ENCODE results near the gene PROX2.

The PROX2 gene

DNA sequence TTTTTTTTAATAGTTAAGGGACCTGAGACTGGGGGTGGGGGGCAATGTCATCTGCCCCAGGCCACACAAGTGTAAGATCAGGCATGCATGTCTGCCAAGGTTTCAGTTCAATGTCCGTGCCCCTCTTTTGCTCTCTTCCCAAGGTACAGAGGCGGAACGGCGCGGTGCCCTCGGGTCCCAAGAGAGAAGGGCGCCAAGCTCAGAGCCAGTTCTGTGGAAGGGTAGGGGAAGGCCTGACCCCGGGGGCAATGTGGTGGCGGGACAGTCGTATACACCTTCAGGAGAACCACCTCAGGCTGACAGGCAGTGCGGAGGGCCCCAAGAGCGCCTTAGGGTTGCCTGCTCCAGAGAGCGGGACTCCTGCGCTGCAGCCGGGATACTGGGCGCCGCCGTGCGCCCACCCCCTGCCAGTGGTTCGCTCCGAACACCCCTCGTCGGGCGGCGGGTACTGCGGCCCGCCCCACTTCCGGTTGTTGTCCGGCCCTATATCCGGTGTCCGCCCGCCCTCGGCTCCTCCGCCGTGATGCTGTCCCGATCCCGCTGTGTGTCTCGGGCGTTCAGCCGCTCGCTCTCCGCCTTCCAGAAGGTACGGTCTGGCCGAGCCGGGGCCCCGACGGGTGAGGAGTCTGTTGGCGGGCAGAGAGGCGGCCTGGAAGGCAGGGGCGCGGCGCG, 5.6 kb upstream of the PROX2 start, which contains the start of gene DLST:
Gene DLST, plus strand, starts transcription at position 486 of the 672 bp plus-strand sequence. Its CDS starts 38 bp downstream, at position 524.
- DNase-seq (ENCODE audit: low spot score) = peak; percentile 91

DNA sequence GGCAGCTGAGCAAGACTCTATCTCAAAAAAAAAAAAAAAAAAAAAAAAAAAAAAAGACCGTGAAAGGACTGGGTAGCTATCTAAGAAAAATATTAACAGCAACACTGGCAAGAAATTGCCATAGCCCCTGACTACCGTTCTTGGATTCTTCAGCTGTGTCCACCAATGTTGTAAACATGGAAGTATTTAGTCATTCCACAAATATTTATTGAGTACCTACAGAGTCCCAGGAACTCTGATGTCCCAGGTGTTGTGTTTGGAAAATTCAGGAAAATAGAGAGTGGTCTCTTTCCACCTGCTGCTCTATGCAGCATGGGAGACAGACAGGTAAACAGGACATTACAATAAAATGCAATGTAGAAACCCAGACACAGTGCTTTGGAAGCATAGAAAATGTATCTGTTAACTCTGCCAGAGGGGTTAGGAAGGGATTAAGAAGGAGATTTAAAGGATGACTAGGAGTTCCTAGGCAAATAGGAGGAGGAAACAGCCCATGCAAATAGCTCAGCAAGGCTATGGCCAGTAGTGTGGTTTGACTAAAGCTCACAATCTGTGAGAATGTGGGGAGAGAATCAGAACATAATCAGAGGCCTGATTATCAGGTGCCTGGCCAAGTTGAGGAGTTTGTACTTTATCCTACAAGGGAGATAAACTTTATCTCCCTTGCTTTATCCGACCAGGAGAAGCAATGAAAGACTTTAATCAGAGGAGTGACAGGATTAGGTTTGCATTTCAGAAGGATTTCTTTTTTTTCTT, 3.7 kb upstream of the PROX2 start:
- DNase-seq (ENCODE audit: low spot score) = no peak

DNA sequence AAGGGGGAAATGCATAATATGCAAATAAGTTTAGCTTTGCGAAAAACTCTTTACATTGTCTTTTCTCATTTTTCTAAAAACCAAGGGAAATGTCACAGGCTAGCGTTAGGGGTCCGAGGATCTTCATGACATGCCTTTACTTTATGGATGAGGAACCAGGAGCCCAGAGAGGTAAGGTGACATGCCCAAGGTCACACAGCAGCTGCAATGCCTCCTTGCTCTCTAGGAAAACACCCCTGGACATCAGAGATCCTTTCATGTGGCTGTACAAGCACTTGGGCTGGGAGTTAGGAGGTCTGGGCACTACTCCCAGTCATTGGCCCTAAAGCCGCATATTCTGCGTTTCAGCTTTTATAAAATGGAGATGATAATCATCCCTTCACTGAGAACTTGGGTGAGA, 741 bp downstream of the PROX2 start:
- DNase-seq (ENCODE audit: low spot score) = no peak

DNA sequence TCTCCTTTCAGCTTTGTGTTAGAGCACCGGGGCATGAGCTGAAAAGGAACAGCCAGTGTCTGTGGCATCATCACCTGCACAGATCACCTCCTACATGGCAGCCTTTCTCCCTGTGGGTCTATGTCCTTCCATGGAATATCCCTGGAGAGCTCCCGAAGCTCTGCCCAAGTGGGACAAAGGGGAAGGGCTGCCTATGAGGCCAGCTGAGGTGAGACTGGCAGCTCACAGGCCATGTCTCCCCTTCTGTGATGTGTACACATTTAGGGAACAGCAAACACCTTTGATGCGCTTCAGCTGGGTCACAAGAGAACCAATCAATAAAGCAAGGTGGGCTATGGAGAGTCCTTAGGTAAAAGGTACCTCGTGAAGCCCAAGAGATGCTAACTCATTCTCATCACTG, 4.1 kb downstream of the PROX2 start:
- no peak for DNase-seq (ENCODE audit: low spot score)

DNA sequence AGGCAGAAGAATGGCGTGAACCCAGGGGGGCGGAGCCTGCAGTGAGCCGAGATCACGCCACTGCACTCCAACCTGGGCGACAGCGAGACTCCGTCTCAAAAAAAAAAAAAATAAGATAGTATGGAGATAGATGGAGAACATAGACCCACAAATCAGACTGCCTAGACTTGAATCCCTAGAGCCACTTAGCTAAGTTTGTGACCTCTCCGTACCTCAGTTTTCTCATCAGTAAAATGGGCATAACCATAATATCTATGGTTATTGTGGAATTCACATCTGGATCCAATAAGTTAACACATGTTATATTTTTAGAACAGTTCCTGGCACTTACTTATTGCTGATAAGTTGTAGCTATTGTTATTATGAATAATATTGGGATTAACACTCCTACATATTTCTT, 7.2 kb downstream of the PROX2 start:
- no peak for DNase-seq (ENCODE audit: low spot score)

DNA sequence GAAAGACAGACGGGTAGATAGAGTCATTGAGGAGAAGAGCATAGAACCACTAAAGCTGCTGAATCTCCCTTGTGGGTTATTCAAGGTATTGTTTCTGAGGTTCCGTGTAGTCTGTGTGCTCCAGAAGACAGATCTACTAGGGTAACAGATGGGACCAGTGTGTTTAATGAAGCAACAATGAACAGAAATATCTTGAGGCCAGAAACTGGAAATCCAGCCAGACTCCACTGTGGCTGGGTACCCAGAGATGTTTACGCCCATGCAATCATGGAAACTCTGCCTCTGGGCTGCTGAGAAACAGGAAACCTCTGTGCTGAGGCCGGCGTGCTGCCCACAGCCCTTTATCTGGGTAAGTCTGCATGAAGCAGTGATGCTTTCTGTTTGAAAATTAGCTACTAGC, 8.3 kb downstream of the PROX2 start:
- DNase-seq (ENCODE audit: low spot score) = no peak

DNA sequence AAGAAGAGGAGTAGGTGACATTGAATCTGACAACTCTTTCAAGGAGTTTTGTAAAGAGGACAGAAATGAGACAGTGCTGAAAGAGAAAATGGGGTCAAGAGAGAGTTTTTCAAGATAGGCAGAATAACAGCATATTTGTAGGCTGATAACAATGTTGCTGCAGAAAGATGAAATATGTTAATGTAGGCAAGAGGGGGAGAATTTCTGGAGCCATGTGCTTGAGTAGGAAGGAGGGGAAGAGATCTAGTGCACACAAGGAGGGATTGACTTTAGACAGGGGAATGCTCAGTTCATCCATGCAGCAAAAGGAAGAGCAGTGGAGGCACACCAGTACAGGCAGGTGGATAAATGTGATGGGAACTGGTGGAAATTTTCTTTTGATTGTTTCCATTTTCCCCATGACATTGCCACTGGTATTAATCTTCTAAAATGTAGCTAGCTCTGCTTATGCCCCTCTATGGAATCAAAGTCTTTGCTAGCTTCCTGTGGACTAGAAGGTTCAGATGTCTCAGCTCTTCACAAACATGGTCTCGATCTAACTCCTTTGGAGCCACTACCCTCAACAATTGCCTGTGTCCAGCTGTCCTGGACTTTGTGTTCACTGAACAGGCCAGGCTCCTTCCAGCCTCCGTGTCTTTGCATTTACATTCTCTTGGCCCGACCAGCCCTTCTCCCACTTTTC, 9.1 kb downstream of the PROX2 start:
- DNase-seq (ENCODE audit: low spot score) = no peak

DNA sequence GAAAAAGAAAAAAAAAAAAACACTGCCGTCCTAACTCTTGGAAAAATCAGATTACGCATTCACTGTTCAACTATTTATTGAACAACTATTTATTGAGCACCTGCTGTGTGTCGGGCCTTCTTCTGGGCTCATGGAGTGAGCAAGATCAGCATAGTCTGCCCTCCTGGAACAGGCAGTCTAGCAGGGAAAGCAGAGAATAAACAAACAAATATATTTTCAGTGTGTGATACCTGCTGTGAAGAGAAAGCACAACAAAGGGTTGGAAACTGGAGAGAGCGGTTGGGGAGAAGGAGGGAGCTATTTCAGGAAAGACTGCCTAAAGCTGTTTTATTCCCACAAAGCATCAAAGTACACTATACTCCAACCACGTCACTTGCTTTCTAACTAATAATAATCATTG, 10.8 kb downstream of the PROX2 start:
- DNase-seq (ENCODE audit: low spot score) = no peak

DNA sequence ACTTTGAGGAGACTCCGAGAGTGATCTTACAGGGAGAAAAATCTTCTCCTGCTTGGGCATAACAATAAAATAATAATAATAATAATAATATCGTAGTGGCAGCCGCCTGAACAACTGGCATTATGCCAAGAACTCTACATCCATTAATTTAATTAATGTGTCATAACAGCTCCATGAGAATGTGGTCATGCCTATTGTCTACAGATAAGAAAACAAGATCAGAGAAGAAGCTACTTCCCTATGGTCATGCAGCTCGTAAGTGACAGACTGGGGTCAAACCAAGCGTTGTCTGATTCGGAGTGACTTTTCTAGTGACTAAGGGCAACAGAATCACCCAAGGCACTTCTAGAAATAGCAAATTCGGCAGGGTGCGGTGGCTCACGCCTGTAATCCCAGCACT, 11.7 kb downstream of the PROX2 start:
- DNase-seq (ENCODE audit: low spot score) = no peak

DNA sequence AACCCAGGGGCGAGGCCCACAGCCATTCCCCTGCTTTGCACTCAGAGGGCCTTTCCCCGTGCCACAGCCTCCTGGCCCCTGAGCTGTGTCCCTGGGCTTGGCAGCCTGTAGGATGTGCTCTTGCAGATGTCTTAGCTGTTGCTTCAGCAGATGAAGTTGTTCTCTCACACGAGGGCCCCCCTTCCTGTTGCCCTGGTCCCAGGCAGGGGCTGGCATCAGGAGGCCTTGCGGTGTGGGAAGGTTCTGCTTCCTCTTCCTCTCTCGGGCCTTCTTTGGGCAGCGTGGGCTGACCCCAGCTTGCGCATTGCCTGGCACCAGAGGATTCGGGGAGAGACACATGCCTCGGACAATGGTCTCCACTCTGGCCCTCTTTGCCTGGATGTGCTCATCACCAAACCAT, 12.7 kb downstream of the PROX2 start:
- no peak for DNase-seq (ENCODE audit: low spot score)

DNA sequence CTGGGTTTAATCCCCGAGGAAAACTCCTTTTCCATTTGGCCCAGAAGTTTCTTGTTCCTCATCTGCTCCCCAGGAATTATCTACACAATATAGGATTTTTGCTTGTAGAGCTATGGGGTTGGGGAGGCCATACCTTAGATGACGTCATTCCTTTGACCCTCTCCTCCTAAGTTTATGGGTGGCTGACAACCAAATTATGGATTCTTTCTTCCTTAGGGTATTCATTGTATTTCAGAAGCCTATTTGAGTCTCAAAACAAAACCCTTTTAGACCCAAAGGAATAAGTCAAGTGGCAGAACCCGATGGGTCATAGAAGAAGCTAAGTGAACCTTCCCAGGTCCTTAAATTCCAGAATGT, 14.2 kb downstream of the PROX2 start:
- no peak for DNase-seq (ENCODE audit: low spot score)

DNA sequence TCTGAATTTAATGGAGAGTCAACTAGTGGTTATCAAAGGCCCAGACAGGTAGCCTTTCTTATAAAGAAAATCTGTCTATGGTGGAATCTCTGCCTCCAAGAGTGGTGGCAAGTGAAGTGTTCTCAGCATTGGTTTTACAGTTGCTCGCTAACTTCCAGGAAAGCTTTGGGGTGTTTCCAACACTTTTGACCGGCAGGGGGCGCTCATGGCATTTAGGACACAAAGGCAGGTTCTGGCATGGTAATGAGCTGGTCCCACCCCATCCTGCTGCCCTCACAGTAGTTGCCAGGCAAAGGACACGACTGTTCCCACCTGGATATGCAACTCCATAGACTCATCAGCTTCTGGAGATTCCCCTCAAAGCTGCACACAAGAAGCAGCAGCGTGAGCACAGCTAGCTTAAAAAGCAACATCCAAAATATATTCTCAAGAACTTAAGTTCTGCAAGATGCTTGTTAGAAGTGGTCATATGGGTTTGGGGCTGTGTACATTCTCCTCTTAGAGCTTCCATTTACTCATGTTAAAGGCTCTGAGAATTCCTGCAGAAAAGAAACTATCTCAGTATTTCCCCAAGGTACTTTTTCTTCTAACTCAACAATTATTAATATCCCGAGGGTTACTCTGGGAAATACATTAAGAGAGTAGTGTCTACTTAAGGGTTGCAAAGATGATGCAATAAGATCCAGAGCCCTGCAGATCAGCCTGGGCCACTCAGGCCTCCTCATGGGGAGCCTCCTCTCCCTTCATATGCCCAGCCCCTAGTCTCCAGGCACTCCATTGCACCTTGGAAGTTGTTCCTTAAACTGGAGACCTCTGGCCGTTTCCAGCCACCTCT, 14.8 kb downstream of the PROX2 start:
- DNase-seq (ENCODE audit: low spot score) = peak; percentile 86

DNA sequence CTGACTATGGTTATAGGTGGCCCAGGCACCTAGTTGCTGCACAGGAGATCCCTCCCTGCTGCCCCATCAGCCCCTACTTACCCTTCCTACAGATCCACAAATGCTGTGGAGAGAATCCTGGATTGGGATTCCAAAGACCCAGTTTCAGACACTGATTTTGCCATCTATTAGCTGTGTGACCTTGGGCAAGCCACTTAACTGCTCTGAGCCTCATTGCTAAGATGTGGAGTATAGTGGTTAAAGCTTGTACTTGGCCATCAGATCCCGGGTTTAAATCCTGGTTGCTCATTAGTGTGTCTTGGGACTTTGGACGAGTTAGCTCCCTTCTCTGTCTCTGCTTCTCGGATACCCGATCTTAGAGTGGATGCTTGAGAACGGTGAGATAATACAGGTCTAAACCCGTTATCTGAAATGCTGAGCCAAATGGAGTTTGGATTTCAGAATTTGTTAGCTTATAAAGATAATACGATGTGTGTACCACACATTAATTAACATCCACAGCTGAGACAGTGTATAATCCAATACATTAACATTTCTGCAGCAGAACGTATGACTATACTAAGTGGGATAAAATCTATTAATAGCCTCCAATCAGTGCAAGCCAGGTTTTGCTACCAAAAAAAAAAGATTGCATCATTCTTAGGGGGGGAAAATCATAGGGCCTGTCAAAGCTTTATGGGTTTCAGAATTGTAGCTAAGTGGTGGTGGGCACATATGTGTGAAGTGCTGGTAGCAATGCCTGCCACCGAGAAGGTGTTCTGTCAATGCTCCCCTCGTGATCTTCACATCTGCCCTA, 16.0 kb downstream of the PROX2 start:
- DNase-seq (ENCODE audit: low spot score) = no peak

DNA sequence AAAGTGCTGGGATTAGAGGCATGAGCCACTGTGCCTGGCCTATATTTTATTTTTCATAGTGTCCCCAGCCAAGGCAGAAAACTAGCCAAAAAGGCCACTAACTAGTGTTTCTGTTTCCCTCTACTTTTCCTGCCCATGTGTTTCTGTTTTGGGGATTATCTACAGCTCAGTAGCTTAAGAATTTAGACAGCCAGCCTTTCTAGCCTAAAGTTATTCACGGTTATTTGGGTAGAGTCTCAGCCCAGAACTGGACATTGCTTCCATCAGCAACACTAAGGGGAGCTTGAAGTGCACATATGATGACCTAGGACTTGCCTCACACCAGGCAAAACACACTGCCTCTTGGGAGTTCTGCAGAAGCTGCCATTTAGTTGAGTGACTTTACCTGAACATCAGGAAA, 17.9 kb downstream of the PROX2 start:
- DNase-seq (ENCODE audit: low spot score) = no peak

DNA sequence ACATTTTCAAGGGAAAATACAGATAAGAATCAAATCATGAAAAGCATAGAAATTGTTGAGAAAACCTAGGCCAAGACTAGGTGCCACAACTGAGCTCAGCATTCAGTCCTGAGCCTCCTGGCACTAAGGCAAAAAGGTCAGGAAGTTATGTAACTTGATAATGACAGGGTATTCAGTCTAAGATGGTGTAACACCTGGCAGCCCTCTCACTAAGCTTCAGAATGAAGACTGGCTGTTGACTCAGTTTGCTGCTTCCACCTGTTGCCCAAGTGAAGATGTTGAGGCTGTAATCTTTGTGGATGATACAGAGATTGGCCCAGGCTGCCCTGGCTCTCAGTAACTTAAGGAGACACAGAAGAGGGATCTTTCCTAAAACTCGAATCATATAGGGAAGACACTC, 19.6 kb downstream of the PROX2 start:
- no peak for DNase-seq (ENCODE audit: low spot score)

DNA sequence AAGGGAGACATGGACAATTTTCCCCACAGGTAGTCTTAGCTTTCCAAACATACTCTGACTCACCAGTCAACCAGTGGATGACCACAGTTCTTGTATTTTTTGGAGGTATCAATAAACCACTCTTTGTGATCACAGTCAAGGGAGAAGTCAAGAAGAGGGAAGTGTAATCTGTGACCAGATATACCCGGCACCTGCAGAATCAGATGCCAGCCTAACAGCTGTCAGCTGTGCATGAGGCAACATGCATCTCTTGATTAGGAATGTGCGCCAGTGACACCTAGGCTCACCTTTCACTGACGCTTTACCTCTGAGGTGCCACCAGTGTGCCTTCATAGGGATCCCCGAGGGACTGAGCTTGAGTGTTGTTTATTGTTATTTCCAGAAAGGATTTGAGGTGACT, 20.0 kb downstream of the PROX2 start:
- no peak for DNase-seq (ENCODE audit: low spot score)

DNA sequence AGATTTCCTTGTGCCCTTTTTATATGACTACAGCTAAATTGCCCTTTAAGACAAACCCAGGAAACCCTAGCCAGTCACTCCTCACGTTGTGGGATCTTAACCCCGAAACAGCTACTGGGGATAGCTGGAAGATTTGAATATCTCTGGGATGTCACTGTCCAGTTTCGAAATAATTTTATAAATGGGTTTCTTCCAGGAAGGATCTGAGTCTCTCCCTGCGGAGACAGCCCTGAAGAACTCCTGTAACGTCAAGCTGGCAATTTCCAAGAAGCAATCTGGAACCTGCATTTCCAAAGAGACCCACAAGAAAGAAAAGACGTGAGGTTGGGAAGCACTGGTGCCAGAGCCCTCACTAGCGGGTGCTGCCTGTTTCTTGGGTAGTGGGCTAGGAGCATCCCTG, 20.9 kb downstream of the PROX2 start:
- DNase-seq (ENCODE audit: low spot score) = no peak

DNA sequence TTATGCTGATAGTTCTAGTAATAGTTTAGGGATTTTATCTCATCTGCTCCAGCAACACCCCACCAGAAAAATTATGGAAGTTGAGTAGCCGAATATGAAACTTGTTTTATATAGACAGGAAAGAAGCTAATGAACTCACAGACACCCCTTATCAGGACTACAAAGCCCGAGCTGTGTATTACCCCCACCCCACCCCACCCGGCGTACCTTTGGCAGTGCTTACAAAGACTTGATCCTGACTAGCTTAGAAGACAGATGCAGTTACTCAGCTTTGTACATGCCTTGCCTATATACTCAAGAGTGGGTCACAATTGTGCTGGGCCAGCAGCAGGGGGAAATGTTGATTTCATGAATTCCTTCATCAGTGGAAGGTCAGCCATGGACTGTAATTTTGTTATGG, 22.4 kb downstream of the PROX2 start:
- DNase-seq (ENCODE audit: low spot score) = no peak

DNA sequence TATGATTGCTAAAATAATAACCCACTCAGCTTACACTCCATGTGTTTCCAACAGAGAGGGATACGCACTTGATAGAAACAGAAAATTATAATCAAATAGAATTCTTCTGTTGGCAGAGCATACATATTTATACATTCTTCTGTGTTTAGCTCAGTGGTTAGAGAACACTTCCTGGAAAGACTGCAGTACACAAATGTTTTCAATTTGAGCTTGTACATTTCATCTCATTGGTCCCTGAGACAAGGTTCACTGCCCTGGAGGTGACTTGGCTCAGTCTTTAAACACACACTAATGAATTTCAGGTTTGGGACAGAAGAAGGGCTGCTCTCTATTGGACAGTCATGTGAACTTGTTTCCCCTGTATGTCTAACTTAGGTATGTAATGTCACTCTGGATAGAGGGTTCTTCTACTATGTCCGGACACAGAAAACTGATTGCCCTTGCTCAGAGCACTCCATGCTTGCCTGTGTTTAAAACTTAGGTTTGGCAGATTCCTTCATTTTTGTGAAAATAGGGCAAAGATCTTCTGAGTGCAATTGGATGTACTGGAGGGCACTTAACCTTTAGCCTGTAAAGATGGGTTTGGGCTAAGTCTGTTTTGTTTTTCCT, 22.9 kb downstream of the PROX2 start:
- no peak for DNase-seq (ENCODE audit: low spot score)

DNA sequence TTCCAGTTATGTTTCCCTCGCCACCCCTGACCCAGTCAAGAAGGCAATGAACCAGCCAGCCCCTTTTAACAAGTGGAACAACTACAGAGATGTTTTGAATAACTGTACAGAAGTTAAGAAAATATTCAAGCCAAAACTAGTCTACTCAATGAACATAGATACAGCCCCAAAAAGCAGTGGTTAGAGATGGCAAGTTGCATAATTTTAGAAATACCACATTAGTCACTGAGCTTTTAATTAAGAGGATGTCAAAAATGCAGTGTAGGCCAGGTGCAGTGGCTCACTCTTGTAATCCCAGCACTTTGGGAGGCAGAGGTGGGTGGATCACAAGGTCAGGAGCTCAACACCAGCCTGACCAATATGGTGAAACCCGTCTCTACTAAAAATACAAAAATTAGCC, 27.2 kb downstream of the PROX2 start:
- no peak for DNase-seq (ENCODE audit: low spot score)

DNA sequence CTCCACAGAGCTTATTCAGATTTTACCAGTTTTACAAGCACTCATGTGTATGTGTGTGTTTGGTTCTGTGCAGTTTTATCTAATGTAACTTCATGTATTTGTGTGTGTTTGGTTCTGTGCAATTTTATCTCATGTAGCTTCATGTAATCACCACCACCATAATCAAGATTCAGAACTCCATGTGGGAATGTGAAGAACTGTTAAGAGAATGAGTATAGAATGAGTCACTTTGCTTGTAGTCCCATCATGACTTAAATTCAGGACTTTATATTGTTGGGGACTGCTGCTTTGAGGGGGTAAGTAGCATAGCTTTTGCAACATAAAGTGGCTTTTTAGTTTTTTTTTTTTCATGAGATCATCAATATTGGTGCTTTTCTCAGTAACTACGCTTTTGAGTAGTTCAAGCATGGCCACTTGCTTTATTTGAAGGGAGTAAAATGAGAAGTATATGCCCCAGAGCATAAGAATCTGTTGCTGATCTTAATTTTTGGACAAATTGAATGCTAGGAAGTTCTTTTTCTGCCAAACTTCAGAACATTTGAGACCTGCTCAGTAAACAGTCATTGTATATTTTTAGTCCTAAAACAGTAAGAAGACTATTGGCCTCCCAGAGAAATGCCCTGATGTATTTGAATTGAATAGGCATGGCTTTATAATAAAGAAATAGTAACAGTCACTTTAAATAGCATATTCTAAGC, 28.8 kb downstream of the PROX2 start:
- no peak for DNase-seq (ENCODE audit: low spot score)
